GM18873 (cell line): ENCODE data around the gene BRICD5.
"Not testable (repeated sequence)": the region's sequence is repeated elsewhere in the genome, so short reads cannot be mapped to it uniquely, and the experiment has no call there.

Source experiments
- ATAC-seq: cut with Tn5 transposase; IDR thresholded peaks from one replicate; pipeline ENCODE4 v1.9.1; 2021; ENCODE audit warnings: mild to moderate bottlenecking, moderate library complexity, moderate number of reproducible peaks; ENCODE audit not compliant: unreplicated experiment, low FRiP score

The BRICD5 gene

DNA sequence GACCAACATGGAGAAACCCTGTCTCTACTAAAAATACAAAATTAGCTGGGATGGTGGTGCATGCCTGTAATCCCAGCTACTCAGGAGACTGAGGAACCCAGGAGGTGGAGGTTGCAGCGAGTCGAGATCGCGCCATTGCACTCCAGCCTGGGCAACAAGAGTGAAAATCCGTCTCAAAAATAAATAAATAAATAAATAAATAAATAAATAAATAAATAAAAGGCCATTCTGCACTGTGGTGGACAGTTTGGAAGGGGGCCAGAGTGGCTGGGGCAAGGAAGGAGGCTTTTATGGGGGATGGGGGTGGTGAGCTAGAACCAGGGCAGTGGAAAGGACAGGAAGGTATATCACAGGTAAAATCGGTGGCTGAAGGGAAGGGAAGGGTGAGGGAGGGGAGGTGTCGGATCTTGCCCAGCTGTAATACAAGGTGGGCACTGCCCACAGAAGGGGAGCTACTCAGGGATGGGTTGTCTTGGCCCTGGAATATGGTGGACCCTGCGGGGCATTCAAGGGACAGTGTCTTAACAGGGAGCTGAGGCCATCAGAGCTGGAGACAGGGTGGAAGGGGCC is 7.5 kb downstream of the BRICD5 start:
- not testable (repeated sequence) for ATAC-seq

- ATAC-seq = no peak
Observed at GRCh38 chr16:2200313-2200712, 10.3 kb downstream of the BRICD5 start.

DNA sequence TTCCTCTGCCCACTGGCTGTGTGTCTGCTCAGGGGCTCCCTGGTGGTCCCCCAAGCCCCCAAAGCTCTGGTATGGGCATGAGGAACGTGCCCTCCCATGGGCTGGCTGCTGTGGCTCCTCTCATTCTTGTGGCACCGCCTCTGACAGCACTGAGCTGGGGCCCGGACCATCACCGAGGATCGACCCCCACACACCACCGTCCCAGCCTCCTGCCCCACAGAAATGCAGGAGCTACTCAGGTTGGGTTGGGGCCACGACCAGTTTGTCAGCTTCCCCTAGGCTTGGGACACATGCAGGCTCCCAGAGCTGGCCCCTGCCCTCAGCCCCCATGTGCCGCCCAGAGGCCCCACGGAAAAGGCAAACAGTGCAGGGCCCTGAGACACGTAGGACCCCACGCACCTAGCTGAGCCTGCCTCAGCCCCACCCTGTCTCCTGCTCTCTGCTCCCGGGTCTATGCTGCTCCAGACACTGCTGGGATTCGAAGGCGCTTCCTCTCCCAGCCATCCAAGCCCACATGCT is 11.0 kb downstream of the BRICD5 start:
- no peak for ATAC-seq

GRCh38 chr16:2199095-2199494 is 11.6 kb downstream of the BRICD5 start:
- no peak for ATAC-seq

DNA sequence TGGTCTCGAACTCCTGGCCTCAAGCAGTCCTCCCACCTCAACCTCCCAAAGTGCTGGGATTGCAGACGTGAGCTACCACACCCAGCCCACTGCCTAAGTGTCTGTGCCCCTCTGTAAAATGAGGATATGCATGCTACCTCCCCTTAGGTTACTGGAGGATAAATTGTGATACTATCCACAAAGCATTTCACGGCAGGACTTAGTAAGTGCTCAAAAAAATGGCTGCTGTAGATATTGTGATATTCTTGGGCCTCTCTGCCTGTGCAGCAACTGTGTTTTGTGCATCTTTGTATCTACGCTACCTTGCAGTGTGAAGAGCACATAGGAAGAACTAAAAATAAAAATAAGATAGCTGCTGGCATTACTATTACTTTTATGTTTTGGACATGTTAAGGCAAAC is 12.4 kb downstream of the BRICD5 start:
- ATAC-seq = no peak

DNA sequence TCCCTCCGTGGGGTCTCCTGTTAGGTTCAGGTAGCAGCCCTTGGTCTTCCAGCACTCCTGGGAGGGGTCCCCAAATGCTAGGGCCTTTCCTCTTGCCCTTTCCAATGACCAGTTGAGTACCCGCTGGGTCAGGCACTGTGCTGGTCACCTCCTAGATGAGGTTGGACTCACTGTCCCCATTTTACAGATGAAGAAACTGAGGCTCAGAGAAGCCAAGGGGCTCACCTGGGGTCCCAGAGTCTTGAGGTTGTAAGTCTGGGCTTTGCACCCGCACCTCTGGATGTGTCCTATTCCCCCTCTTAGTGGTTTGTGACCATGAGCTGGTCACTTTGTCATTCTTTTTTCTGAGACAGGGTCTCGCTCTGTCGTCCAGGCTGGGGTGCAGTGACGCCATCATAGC is 12.9 kb downstream of the BRICD5 start:
- ATAC-seq = no peak

- no peak for ATAC-seq
Observed at GRCh38 chr16:2196981-2197511, 13.6 kb downstream of the BRICD5 start.

DNA sequence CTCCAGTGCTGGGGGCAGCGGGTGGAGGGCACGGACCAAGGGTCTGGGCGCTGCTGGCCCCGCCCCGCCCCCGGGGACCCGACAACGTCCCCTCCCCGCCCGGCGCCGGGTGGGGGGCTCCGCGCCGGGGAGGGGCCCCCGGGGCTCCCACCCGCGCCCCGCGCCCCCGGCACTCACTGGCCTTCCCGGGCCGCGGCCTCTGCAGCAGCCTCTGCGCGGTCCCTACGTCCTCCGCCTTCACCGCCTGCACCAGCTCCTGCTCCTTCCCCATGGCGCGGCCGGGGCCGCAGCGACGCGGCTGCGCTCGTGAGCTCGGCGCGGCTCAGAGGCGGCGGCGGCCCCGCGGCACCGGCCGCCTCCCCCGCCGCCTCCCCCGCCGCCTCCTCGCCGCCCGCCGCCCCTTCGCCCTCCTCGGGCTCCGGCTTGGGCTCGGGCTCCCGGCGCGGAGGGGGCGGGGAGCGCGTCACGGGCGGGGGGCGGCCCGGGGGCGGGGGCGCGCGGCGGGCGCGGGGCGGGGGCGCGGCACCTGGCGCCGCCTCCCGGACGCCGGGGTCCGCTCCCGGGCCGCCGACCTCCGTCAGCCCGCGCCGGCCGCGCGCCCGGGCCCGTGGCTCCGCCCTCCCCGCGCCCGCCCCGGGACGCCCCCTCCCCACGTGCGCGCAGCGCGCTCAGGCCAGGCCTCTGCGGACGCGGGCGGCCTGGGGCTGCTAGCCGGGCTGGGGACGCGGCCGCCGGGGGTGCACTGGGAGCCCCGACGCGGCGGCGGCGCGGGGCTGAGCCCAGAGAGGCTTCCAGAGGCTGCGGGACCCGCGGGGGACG is 14.3 kb downstream of the BRICD5 start, which contains the start of gene CASKIN1:
Gene CASKIN1, minus strand, starts transcription at position 444 of the 819 bp plus-strand sequence. Its CDS starts 173 bp downstream, at position 271.
- ATAC-seq = no peak

DNA sequence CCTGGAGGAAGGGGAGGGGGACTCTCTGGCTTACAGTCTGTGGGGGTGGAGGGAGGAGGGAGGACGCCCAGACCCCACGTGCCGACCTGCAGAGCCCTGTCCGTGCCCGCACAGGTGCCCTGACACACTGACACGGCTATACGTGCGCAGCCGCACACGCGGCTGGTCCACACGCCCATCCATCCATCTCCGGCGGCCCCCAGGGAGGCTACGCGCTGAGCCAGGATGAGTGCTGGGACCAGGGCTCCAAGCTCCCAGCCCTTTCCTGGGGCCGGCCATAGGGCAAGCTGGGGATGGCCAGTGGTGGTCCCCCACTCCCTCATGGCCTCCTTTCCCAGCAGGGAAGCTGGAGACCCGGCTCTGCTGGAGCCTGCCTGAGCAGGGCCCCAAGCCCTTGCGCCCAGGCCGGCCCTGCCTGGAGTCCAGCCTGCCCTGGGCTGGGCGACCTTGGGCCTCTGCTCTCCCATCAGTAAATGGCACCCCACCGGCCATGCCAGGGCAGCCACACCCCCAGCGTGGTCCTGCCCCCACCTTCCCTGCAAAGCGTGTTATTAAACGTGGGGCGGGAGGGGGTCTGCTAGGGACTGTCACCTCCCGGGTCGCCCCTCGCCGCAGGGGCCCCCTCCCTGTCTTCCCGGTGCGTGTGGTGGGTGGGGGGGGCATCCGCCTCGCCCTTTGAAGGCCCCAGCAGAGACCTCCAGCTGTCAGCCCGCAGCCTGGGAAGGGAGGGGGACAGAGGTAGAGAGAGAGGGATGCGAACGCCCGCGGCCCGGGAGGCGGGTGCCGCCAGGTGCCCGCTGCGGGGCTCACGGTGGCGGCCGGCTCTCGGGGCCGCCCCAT is 15.1 kb downstream of the BRICD5 start:
- no peak for ATAC-seq

- no peak for ATAC-seq
Observed at GRCh38 chr16:2194852-2195321, 15.8 kb downstream of the BRICD5 start.

- ATAC-seq = no peak
Observed at GRCh38 chr16:2194166-2194834, 16.4 kb downstream of the BRICD5 start.

- no peak for ATAC-seq
Observed at GRCh38 chr16:2191446-2191706, 19.3 kb downstream of the BRICD5 start.

DNA sequence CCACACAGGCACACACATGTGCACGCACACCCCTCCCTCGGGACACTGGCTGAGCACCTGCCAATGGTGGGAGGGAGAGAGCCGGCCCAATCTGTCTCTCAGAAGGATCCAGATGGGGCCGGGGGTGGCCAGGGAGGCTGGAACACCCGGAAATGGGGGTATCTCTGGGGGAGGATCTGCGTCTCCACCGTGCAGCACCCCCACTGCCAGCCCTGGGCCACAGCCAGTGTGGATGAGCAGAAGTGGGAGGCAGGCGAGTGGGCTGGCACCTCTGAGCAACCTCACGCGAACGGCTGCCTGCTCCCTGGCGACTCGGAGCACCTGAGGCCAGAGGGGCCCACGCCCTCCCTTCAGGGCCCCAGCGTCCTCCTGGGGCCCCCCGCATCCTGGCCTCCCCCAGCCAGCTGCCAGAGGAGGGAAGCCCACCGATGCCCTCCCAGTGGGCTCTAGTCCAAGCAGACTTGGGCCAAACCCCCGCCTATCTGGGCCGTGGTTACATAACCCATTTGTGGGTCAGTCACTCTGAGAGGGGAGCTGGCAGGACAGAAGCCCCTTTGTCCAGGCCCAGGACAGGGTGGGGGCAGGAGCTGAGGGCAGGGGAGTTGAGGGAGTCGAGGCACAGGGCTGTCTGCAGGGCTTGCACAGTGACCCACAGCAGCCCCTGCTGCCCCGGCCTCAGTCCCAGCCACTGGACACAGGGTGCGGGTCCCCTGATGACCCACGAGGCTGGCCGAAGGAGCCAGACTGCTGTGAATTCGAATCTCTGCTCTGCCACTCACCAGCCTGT is 19.8 kb downstream of the BRICD5 start:
- no peak for ATAC-seq

- no peak for ATAC-seq
Observed at GRCh38 chr16:2190002-2190658, 20.5 kb downstream of the BRICD5 start.

DNA sequence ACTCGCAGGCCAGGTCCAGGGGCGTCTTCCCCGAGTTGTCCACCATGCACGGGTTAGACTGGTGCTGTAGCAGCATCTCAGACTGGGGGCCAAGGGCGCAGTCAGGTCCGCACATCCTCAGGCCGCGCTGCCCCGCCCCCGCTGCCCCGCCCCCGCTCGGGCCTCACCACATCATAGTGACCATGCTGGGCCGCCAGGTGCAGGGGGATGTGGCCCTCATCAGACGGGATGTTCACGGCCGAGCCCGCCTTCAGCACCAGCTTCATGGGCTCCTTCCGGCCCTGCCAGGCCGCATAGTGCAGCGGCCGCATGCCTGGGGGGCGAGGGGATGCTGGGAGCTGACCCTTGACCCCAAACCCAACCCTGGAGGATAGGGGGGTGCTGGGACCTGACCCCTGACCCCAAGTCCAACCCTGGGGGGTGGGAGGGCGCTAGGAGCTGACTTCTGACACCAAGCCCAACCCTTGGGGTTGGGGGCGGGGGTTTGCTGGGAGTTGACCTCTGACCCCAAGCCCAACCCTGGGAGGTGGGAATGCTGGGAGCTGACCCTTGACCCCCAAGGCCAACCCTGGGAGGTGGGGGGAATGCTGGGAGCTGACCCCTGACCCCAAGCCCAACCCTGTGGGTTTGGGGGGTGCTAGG is 21.3 kb downstream of the BRICD5 start:
- ATAC-seq = no peak

- no peak for ATAC-seq
Observed at GRCh38 chr16:2188395-2188794, 22.3 kb downstream of the BRICD5 start.

GRCh38 chr16:2187212-2187611 is 23.5 kb downstream of the BRICD5 start:
- ATAC-seq = no peak

GRCh38 chr16:2186505-2186904 is 24.2 kb downstream of the BRICD5 start:
- no peak for ATAC-seq

- no peak for ATAC-seq
Observed at GRCh38 chr16:2186064-2186463, 24.6 kb downstream of the BRICD5 start.
